SU-DHL-6 (cell line): ENCODE measurements around the gene ELOVL6.

ENCODE experiments used
- H2AFZ ChIP-seq: fragments of 200-600 bp; sonication (generic); 2 replicates; pipeline ENCODE4 v1.6.1; 2014; ENCODE audit warnings: low read depth, mild to moderate bottlenecking, moderate library complexity, mixed read lengths, antibody characterized with exemption, low read length; ENCODE audit not compliant: severe bottlenecking
- H3F3A ChIP-seq: fragments of 200-600 bp; shearing (Covaris generic); 2 replicates; pipeline ENCODE4 v1.6.0; 2016; ENCODE audit warnings: antibody characterized with exemption, mild to moderate bottlenecking; ENCODE audit not compliant: insufficient read depth
- H3K27ac ChIP-seq: fragments of 200-600 bp; sonication (generic); 2 replicates; pipeline ENCODE4 v1.5.1; 2016; ENCODE audit warnings: low read depth, mild to moderate bottlenecking, low read length, moderate library complexity, mixed read lengths
- H3K27me3 ChIP-seq: fragments of 200-600 bp; sonication (generic), shearing (Covaris generic); 2 replicates; pipeline ENCODE4 v1.6.0; 2014; ENCODE audit warnings: mild to moderate bottlenecking, low read length
- H3K36me3 ChIP-seq: fragments of 200-600 bp; sonication (generic); 2 replicates; pipeline ENCODE4 v1.6.1; 2014; ENCODE audit warnings: mild to moderate bottlenecking, low read length, mixed read lengths
- H3K4me2 ChIP-seq: fragments of 300-600, 200-600 bp; shearing (Covaris generic), sonication (generic); 2 replicates; pipeline ENCODE4 v1.6.0; 2014; ENCODE audit warnings: low read length, low read depth, mild to moderate bottlenecking; ENCODE audit not compliant: poor library complexity, severe bottlenecking
- H3K4me3 ChIP-seq: fragments of 200-600 bp; sonication (generic); 2 replicates; pipeline ENCODE4 v1.5.1; 2014; ENCODE audit warnings: antibody characterized with exemption, low read length, mild to moderate bottlenecking, mixed read lengths; ENCODE audit not compliant: insufficient read depth, poor library complexity, severe bottlenecking
- H3K79me2 ChIP-seq: fragments of 200-600 bp; sonication (generic); 2 replicates; pipeline ENCODE4 v1.6.1; 2014; ENCODE audit warnings: mild to moderate bottlenecking, low read length, moderate library complexity; ENCODE audit not compliant: insufficient read depth
- H3K9ac ChIP-seq: fragments of 200-600 bp; sonication (generic); 2 replicates; pipeline ENCODE4 v1.7.0; 2014; ENCODE audit warnings: mild to moderate bottlenecking, low read length
- H3K9me2 ChIP-seq: fragments of 200-600 bp; sonication (generic); replicated peaks from 2 replicates; pipeline ENCODE4 v1.6.1; 2014; ENCODE audit warnings: low read length; ENCODE audit not compliant: insufficient read depth
- H3K9me3 ChIP-seq: fragments of 200-600 bp; sonication (generic); 2 replicates; pipeline ENCODE4 v1.6.1; 2014; ENCODE audit warnings: low read length, mixed read lengths; ENCODE audit not compliant: insufficient read depth
- H4K20me1 ChIP-seq: fragments of 200-600 bp; sonication (generic); 2 replicates; pipeline ENCODE4 v1.6.1; 2014; ENCODE audit warnings: low read depth, mild to moderate bottlenecking, antibody characterized with exemption, low read length, moderate library complexity, mixed read lengths
- CTCF ChIP-seq: fragments of 200-600 bp; sonication (generic); IDR thresholded peaks from one replicate; pipeline ENCODE4 v1.5.1; 2017; ENCODE audit warnings: antibody characterized with exemption, mild to moderate bottlenecking, low read length, moderate library complexity; ENCODE audit not compliant: insufficient read depth, poor library complexity, severe bottlenecking
- EZH2phosphoT487 ChIP-seq: fragments of 200-600 bp; sonication (generic), shearing (Covaris generic); conservative IDR thresholded peaks from 2 replicates; pipeline ENCODE4 v1.6.1; 2018; ENCODE audit warnings: mild to moderate bottlenecking, antibody characterized with exemption, low read length, moderate library complexity, mixed read lengths

Gene ELOVL6

GRCh38 chr4:110073053-110073845 lies 125.2 kb downstream of the ELOVL6 start:
- no peak for TF ChIP-seq EZH2phosphoT487
- TF ChIP-seq CTCF: no peak
- no peaks in the 10 kb centered on the region for H3K36me3 ChIP-seq
- H3K9ac ChIP-seq: no peak overlapping the region
- H3F3A ChIP-seq: no peaks in the 10 kb centered on the region
- no peaks in the 10 kb centered on the region for H3K27me3 ChIP-seq
- H3K9me2 ChIP-seq: no peaks in the 10 kb centered on the region
- no peaks in the 10 kb centered on the region for H4K20me1 ChIP-seq
- H3K4me3 ChIP-seq: no peak overlapping the region
- no peak overlapping the region for H3K4me2 ChIP-seq
- H3K79me2 ChIP-seq: no peaks in the 10 kb centered on the region
- no peaks in the 10 kb centered on the region for H3K9me3 ChIP-seq
- H3K27ac ChIP-seq: no peak overlapping the region
- H2AFZ ChIP-seq: no peak overlapping the region

- H3K36me3 ChIP-seq: no peaks in the 10 kb centered on the region
- TF ChIP-seq EZH2phosphoT487: no peak
- H3K27me3 ChIP-seq: no peaks in the 10 kb centered on the region
- H3K9me3 ChIP-seq: no peaks in the 10 kb centered on the region
- no peaks in the 10 kb centered on the region for H3K79me2 ChIP-seq
- no peak overlapping the region for H3K4me2 ChIP-seq
- H2AFZ ChIP-seq: no peak overlapping the region
- H3F3A ChIP-seq: no peaks in the 10 kb centered on the region
- H3K9ac ChIP-seq: no peak overlapping the region
- no peak overlapping the region for H3K27ac ChIP-seq
- H4K20me1 ChIP-seq: no peaks in the 10 kb centered on the region
- no peaks in the 10 kb centered on the region for H3K9me2 ChIP-seq
- H3K4me3 ChIP-seq: no peak overlapping the region
Measured at GRCh38 chr4:110071466-110071865, 126.9 kb downstream of the ELOVL6 start.

- TF ChIP-seq EZH2phosphoT487: no peak
- TF ChIP-seq CTCF: no peak
- no peak overlapping the region for H3K9ac ChIP-seq
- H3K4me2 ChIP-seq: no peak overlapping the region
- H3K27me3 ChIP-seq: no peaks in the 10 kb centered on the region
- H3K9me2 ChIP-seq: no peaks in the 10 kb centered on the region
- H4K20me1 ChIP-seq: no peaks in the 10 kb centered on the region
- no peaks in the 10 kb centered on the region for H3K9me3 ChIP-seq
- no peaks in the 10 kb centered on the region for H3K36me3 ChIP-seq
- H3K4me3 ChIP-seq: no peak overlapping the region
- no peaks in the 10 kb centered on the region for H3F3A ChIP-seq
- no peaks in the 10 kb centered on the region for H3K79me2 ChIP-seq
- H3K27ac ChIP-seq: no peak overlapping the region
- no peak overlapping the region for H2AFZ ChIP-seq
Measured at GRCh38 chr4:110068248-110068647, 130.2 kb downstream of the ELOVL6 start.

GRCh38 chr4:110064934-110065333 lies 133.5 kb downstream of the ELOVL6 start:
- Histone ChIP-seq H2AFZ (no peak overlapping the region), H3K27ac (no peak overlapping the region), H4K20me1 (no peaks in the 10 kb centered on the region), H3K9me3 (no peaks in the 10 kb centered on the region), H3K4me3 (no peak overlapping the region), H3K9me2 (no peaks in the 10 kb centered on the region), H3K36me3 (no peaks in the 10 kb centered on the region), H3K79me2 (no peaks in the 10 kb centered on the region), H3K4me2 (no peak overlapping the region), H3F3A (no peaks in the 10 kb centered on the region), H3K27me3 (no peaks in the 10 kb centered on the region), H3K9ac (no peak overlapping the region)
- TF ChIP-seq EZH2phosphoT487: no peak
- no peak for TF ChIP-seq CTCF
